OCI-LY7 (cell line): ENCODE results near the gene SMARCA2.

ENCODE experiments used
- EZH2phosphoT487 ChIP-seq: fragments of 200-600 bp; sonication (generic); IDR thresholded peaks from 2 replicates; pipeline ENCODE4 v1.6.1; 2018; ENCODE audit warnings: low read depth, borderline replicate concordance, mild to moderate bottlenecking, mixed run types, antibody characterized with exemption, low read length, moderate library complexity, mixed read lengths
- TF ChIP-seq, protein P1 (sequence below): fragments of 200-600 bp; sonication (generic); conservative IDR thresholded peaks from 2 replicates; pipeline ENCODE4 v1.5.1; 2014; ENCODE audit warnings: mild to moderate bottlenecking, antibody characterized with exemption, low read length, moderate library complexity, mixed read lengths

DNA sequence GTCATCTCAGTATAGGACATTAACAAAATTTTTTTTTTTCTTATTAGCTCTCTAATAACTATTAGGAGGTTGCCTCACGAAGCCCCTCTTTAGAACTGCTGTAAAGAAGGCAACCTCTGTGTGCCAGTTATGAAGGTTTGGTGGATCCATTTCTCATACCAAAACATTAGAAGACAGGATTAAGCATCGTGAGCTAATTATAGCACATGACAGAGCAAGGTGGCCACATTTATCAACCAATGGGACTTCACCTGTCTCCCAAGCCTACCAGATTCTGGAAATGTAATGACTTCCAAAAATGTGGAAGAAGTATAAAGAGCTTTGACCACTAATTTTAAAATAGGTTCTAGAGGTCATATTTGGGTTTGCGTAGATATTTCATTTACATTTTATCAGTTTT is 107.2 kb downstream of the SMARCA2 start:
- TF ChIP-seq, protein P1, sequence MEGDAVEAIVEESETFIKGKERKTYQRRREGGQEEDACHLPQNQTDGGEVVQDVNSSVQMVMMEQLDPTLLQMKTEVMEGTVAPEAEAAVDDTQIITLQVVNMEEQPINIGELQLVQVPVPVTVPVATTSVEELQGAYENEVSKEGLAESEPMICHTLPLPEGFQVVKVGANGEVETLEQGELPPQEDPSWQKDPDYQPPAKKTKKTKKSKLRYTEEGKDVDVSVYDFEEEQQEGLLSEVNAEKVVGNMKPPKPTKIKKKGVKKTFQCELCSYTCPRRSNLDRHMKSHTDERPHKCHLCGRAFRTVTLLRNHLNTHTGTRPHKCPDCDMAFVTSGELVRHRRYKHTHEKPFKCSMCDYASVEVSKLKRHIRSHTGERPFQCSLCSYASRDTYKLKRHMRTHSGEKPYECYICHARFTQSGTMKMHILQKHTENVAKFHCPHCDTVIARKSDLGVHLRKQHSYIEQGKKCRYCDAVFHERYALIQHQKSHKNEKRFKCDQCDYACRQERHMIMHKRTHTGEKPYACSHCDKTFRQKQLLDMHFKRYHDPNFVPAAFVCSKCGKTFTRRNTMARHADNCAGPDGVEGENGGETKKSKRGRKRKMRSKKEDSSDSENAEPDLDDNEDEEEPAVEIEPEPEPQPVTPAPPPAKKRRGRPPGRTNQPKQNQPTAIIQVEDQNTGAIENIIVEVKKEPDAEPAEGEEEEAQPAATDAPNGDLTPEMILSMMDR: no peak
- TF ChIP-seq EZH2phosphoT487: no peak
